Erythroblast (primary cell): ENCODE data around the gene MASTL.

Experiments used
- GATA1 ChIP-seq: IDR thresholded peaks from 2 replicates; pipeline ENCODE4 v1.6.1; 2011; ENCODE audit warnings: low read depth, mild to moderate bottlenecking, control low read depth, low read length, moderate library complexity
- POLR2A ChIP-seq: IDR thresholded peaks from 2 replicates; pipeline ENCODE4 v1.6.1; 2011; ENCODE audit warnings: mild to moderate bottlenecking, low read length

DNA sequence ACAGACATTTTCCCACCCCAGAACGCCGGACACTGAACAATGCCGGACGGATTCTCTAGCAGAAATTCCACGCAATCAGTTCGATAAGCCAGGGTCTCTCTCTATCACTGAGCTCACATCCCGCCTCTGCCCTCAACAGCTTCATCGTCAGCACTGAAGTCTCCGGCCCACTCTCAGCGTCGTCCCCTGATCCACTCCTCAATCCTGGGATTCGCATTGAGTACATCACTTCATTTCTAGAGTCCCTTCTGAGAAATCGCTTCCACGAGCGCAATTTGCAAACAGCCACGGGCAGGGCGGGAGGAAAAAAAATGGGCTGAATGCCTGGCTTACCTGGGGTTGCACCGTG is 1.3 kb upstream of the MASTL start:
- TF ChIP-seq POLR2A = no peak
- no peak for TF ChIP-seq GATA1
